GM12878 (cell line): Measurements from ENCODE around the gene ART3.

ENCODE experiments used
- BHLHE40 ChIP-seq, 2 experiments: fragments of 450-650 bp in 1 of 2; IDR thresholded peaks; 2 replicates each; pipeline ENCODE4 v1.6.1; 2011 to 2017; ENCODE audit warnings: low read depth in 2 of 2, borderline replicate concordance in 1 of 2, improper control_type of control experiment in 1 of 2, low read length in 1 of 2, mild to moderate bottlenecking in 1 of 2
- CTCF ChIP-seq, 3 experiments: IDR thresholded peaks in 2 of 3; conservative IDR thresholded peaks in 1 of 3; 2 replicates each; pipeline ENCODE4 v1.5.1; 2011; ENCODE audit warnings: low read depth in 3 of 3, low read length in 3 of 3, mild to moderate bottlenecking in 3 of 3, control low read depth in 2 of 3, moderate library complexity in 2 of 3, inconsistent platforms in 1 of 3, mixed read lengths in 1 of 3; ENCODE audit not compliant: control insufficient read depth in 2 of 3, insufficient read depth in 1 of 3; ENCODE audit errors: extremely low read depth in 1 of 3
- GABPA ChIP-seq: IDR thresholded peaks from 2 replicates; pipeline ENCODE4 v1.6.1; 2014; ENCODE audit warnings: antibody characterized with exemption, low read depth, mild to moderate bottlenecking, inconsistent platforms
- MAX ChIP-seq: IDR thresholded peaks from 2 replicates; pipeline ENCODE4 v1.6.1; 2012; ENCODE audit warnings: low read depth, low read length, improper control_type of control experiment
- NFYB ChIP-seq: IDR thresholded peaks from 2 replicates; pipeline ENCODE4 v1.6.1; 2011; ENCODE audit warnings: low read depth, mild to moderate bottlenecking, low read length, improper control_type of control experiment, moderate library complexity; ENCODE audit not compliant: insufficient read depth
- PRDM15 ChIP-seq: fragments of 450-650 bp; formaldehyde crosslinking; IDR thresholded peaks from 2 replicates; pipeline ENCODE4 v1.4.0; 2020; ENCODE audit warnings: mild to moderate bottlenecking, moderate library complexity
- SKIL ChIP-seq: fragments of 450-650 bp; IDR thresholded peaks from 2 replicates; pipeline ENCODE4 v1.6.1; 2017; ENCODE audit warnings: mild to moderate bottlenecking, low read depth, inconsistent platforms; ENCODE audit not compliant: poor library complexity, severe bottlenecking
- SP1 ChIP-seq: IDR thresholded peaks from one replicate; pipeline ENCODE4 v1.6.1; 2011; ENCODE audit warnings: low read depth, low read length
- ZNF217 ChIP-seq: fragments of 450-650 bp; IDR thresholded peaks from 2 replicates; pipeline ENCODE4 v1.6.1; 2017; ENCODE audit warnings: antibody characterized with exemption, mild to moderate bottlenecking

GRCh38 chr4:76061421-76061820 is 13.1 kb upstream of the ART3 start:
- TF ChIP-seq GABPA = no peak
- no peak for TF ChIP-seq SKIL
- no peak for TF ChIP-seq CTCF (IDR thresholded peaks at IDR 0.05 in 2 of 3, conservative IDR thresholded peaks at IDR 0.05 in 1 of 3; ENCODE audit: control insufficient read depth in 2 of 3, extremely low read depth in 1 of 3, insufficient read depth in 1 of 3, low read depth in 3 of 3, low read length in 3 of 3)
- TF ChIP-seq MAX = no peak
- no peak for TF ChIP-seq BHLHE40 (IDR thresholded peaks at IDR 0.05; ENCODE audit: borderline replicate concordance in 1 of 2, low read depth in 2 of 2, low read length in 1 of 2)
- no peak for TF ChIP-seq ZNF217
- no peak for TF ChIP-seq SP1
- TF ChIP-seq NFYB = no peak
- no peak for TF ChIP-seq PRDM15 (CRISPR knock-in tag)
